HepG2 (cell line): ENCODE results near the gene HIPK2. TPM values are rescaled to one million over a fixed set of nuclear protein-coding genes. Genes with fewer than 3 reads are reported as not detected.

Experiments
- ATAC-seq: fragments of 200-7000 bp; cut with Tn5 transposase; 3 replicates; pipeline ENCODE4 v1.9.1; 2020; ENCODE audit warnings: mild to moderate bottlenecking, moderate library complexity
- BruUV-seq: library from RNA; stranded (reverse); fragments of 400-500 nt; replicated peaks from 2 replicates; lab custom pipeline; 2021; lab: Mats Ljungman, UMichigan
- CTCF ChIA-PET: fragments of 300-600 bp; formaldehyde crosslinking; extraction: SDS; loops from one replicate; lab custom pipeline; 2021; ENCODE audit warnings: low total read pairs, inconsistent platforms, low intra/inter-chr PET ratio; lab: Yijun Ruan, JAX
- POLR2A ChIA-PET: fragments of 350-600 bp; sonication (Branson Sonifier 250); formaldehyde crosslinking; loops from one replicate; lab custom pipeline; 2020; ENCODE audit warnings: antibody characterized with exemption, inconsistent platforms; lab: Yijun Ruan, JAX
- DNase-seq: peaks from one replicate; pipeline ENCODE4 v3.0.0-alpha.2; 2015; ENCODE audit warnings: low spot score
- FAIRE-seq: peaks from 3 replicates; lab custom pipeline; 2011; peaks lifted over from hg19 to GRCh38; lab: Jason Lieb, UNC
- H2AFZ ChIP-seq: one replicate; pipeline ENCODE4 v1.6.1; 2011; ENCODE audit warnings: low read length, inconsistent platforms
- H3K27ac ChIP-seq: fragments of 300-600 bp; 3 replicates; pipeline ENCODE4 v1.8.0; 2011; ENCODE audit warnings: mixed run types, mild to moderate bottlenecking, mixed read lengths, low read length, inconsistent platforms; ENCODE audit not compliant: insufficient read depth; ENCODE audit errors: extremely low read length
- H3K27me3 ChIP-seq, 2 experiments: fragments of 200-600 bp in 1 of 2; 2 replicates in 1 of 2; 3 replicates in 1 of 2; pipeline versions ENCODE4 v1.6.0 to v1.8.0; 2011; ENCODE audit warnings: low read length in 2 of 2, mild to moderate bottlenecking in 2 of 2, moderate library complexity in 2 of 2, inconsistent platforms in 1 of 2; ENCODE audit not compliant: insufficient read depth in 2 of 2, control insufficient read depth in 1 of 2
- H3K36me3 ChIP-seq, 2 experiments: fragments of 200-600 bp in 1 of 2; replicated peaks in 1 of 2; 2 replicates in 1 of 2; 3 replicates in 1 of 2; pipeline versions ENCODE4 v1.5.1 to v1.8.0; 2011; ENCODE audit warnings: low read length in 2 of 2, inconsistent platforms in 1 of 2; ENCODE audit not compliant: insufficient read depth in 2 of 2, control insufficient read depth in 1 of 2
- H3K4me1 ChIP-seq: 2 replicates; pipeline ENCODE4 v1.5.1; 2012; ENCODE audit warnings: low read length, inconsistent platforms; ENCODE audit not compliant: insufficient read depth
- H3K4me2 ChIP-seq: 2 replicates; pipeline ENCODE4 v1.6.0; 2011; ENCODE audit warnings: low read depth, low read length, inconsistent platforms
- H3K4me3 ChIP-seq, 3 experiments: fragments of 200-600 bp in 1 of 3; sonication (generic), shearing (Covaris generic) in 1 of 3; replicated peaks in 1 of 3; 2 replicates each; pipeline ENCODE4 v1.5.1; 2011 to 2016; ENCODE audit warnings: low read length in 3 of 3, inconsistent platforms in 2 of 3, low read depth in 2 of 3, mild to moderate bottlenecking in 2 of 3, control low read depth in 1 of 3, mixed read lengths in 1 of 3; ENCODE audit not compliant: insufficient read depth in 1 of 3
- H3K79me2 ChIP-seq: one replicate; pipeline ENCODE4 v1.6.1; 2011; ENCODE audit warnings: low read length, inconsistent platforms; ENCODE audit not compliant: insufficient read depth
- H3K9ac ChIP-seq: 2 replicates; pipeline ENCODE4 v1.6.0; 2011; ENCODE audit warnings: mild to moderate bottlenecking, low read depth, low read length, inconsistent platforms; ENCODE audit not compliant: insufficient read depth
- H3K9me3 ChIP-seq: 2 replicates; pipeline ENCODE4 v1.5.1; 2012; ENCODE audit warnings: mild to moderate bottlenecking, low read length
- H4K20me1 ChIP-seq: 2 replicates; pipeline ENCODE4 v1.6.0; 2011; ENCODE audit warnings: inconsistent platforms, mild to moderate bottlenecking, low read length, moderate library complexity; ENCODE audit not compliant: insufficient read depth
- FOSL1 ChIP-seq: sonication (generic); formaldehyde crosslinking; IDR thresholded peaks from 2 replicates; pipeline ENCODE4 v1.9.0; 2021; ENCODE audit warnings: missing genetic modification reagents, borderline replicate concordance
- FOSL2 ChIP-seq: sonication (generic); formaldehyde crosslinking; IDR thresholded peaks from 2 replicates; pipeline ENCODE4 v1.4.0; 2020; ENCODE audit warnings: missing genetic modification reagents
- HDAC1 ChIP-seq: sonication (generic); formaldehyde crosslinking; IDR thresholded peaks from 2 replicates; pipeline ENCODE4 v1.5.1; 2020; ENCODE audit warnings: mild to moderate bottlenecking, missing genetic modification reagents
- IRF2 ChIP-seq: IDR thresholded peaks from 2 replicates; pipeline ENCODE4 v1.6.1; 2018; ENCODE audit warnings: missing genetic modification reagents, missing compliant biosample characterization
- KDM2A ChIP-seq: sonication (generic); formaldehyde crosslinking; IDR thresholded peaks from 2 replicates; pipeline ENCODE4 v1.4.0; 2020; ENCODE audit warnings: low read depth, missing genetic modification reagents, borderline replicate concordance
- MZF1 ChIP-seq: sonication (generic); formaldehyde crosslinking; IDR thresholded peaks from 2 replicates; pipeline ENCODE4 v1.8.1; 2023; ENCODE audit warnings: mild to moderate bottlenecking, missing genetic modification reagents, borderline replicate concordance
- NCOA2 ChIP-seq: sonication (generic); formaldehyde crosslinking; IDR thresholded peaks from 2 replicates; pipeline ENCODE4 v1.8.0; 2022; ENCODE audit warnings: inconsistent platforms
- RBM22 ChIP-seq: fragments of 200-400 bp; formaldehyde crosslinking; optimal IDR thresholded peaks from 2 replicates; pipeline ENCODE3; 2017; ENCODE audit warnings: mild to moderate bottlenecking, low read length, moderate library complexity
- ZNF367 ChIP-seq: sonication (generic); formaldehyde crosslinking; IDR thresholded peaks from 2 replicates; pipeline ENCODE4 v1.4.0; 2020; ENCODE audit warnings: missing genetic modification reagents, borderline replicate concordance
- ZNF414 ChIP-seq: sonication (generic); formaldehyde crosslinking; IDR thresholded peaks from 2 replicates; pipeline ENCODE4 v1.5.0; 2020; ENCODE audit warnings: missing genetic modification reagents
- WGBS: methylation state at CpG from one replicate; pipeline ENCODE4 v1.1.6; 2017; ENCODE audit warnings: low lambda C conversion rate; 5-methylcytosine and 5-hydroxymethylcytosine counted together
- in situ Hi-C: cut with HindIII; loops from 2 replicates; pipeline ENCODE4 v1.10.0; 2017; ENCODE audit warnings: low pct_unique_long_range_greater_than_20kb; ENCODE audit not compliant: extremely low pct_ligation_motif_present
- intact Hi-C: fragments of 100-400 bp; cut with micrococcal nuclease; formaldehyde crosslinking; loops from one replicate; pipeline ENCODE4 v1.10.0; 2022; ENCODE audit not compliant: unreplicated experiment
- polyA plus RNA-seq, 8 experiments: library from polyadenylated mRNA; depleted of rRNA in 3 of 8; stranded (reverse) in 7 of 8; unstranded in 1 of 8; fragments of >200 nt; fragmentation: Illumina TruSeq in 4 of 8; extraction: Trizol in 4 of 8; gene quantifications; 2 replicates each; pipeline versions ENCODE4 v1.2.1 to v1.2.3, GENCODE V29; 2011 to 2016; ENCODE audit warnings: low read depth in 4 of 8, missing spikeins in 1 of 8, mixed read lengths in 1 of 8; ENCODE audit not compliant: insufficient read depth in 1 of 8
- total RNA-seq, 5 experiments: library from RNA; depleted of rRNA; stranded (reverse); fragments of >200 nt; fragmentation: Illumina TruSeq; extraction: Trizol; gene quantifications; 2 replicates each; pipeline ENCODE4 v1.2.3, GENCODE V29; 2016; ENCODE audit warnings: low read depth in 1 of 5
- TF ChIP-seq, protein P1 (sequence below), 2 experiments: sonication (generic) in 1 of 2; formaldehyde crosslinking in 1 of 2; IDR thresholded peaks; 2 replicates each; pipeline versions ENCODE4 v1.5.1 to v1.6.1; 2011 to 2020; ENCODE audit warnings: borderline replicate concordance in 1 of 2, low read depth in 1 of 2, low read length in 1 of 2, mild to moderate bottlenecking in 1 of 2, missing genetic modification reagents in 1 of 2, moderate library complexity in 1 of 2

HIPK2 gene
- total and polyA plus RNA-seq, 2 of the 13 experiments (the other 11 are each of a cell fraction or from before 2014, with no cell fraction given): 14.4 to 20.2 TPM

GRCh38 chr7:139691253-139691781 lies 86.5 kb downstream of the HIPK2 start (continued):
- TF ChIP-seq IRF2 (no peak), ZNF414 (CRISPR knock-in tag) (no peak), MZF1 (CRISPR knock-in tag) (no peak), NCOA2 (CRISPR knock-in tag) (no peak), KDM2A (CRISPR knock-in tag) (no peak), HDAC1 (no peak)
- TF ChIP-seq, protein P1, sequence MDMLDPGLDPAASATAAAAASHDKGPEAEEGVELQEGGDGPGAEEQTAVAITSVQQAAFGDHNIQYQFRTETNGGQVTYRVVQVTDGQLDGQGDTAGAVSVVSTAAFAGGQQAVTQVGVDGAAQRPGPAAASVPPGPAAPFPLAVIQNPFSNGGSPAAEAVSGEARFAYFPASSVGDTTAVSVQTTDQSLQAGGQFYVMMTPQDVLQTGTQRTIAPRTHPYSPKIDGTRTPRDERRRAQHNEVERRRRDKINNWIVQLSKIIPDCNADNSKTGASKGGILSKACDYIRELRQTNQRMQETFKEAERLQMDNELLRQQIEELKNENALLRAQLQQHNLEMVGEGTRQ (IDR thresholded peaks at IDR 0.05; ENCODE audit: low read depth, low read length): no peak
- TF ChIP-seq, protein P1 (CRISPR knock-in tag; IDR thresholded peaks at IDR 0.05; ENCODE audit: borderline replicate concordance): no peak

DNA sequence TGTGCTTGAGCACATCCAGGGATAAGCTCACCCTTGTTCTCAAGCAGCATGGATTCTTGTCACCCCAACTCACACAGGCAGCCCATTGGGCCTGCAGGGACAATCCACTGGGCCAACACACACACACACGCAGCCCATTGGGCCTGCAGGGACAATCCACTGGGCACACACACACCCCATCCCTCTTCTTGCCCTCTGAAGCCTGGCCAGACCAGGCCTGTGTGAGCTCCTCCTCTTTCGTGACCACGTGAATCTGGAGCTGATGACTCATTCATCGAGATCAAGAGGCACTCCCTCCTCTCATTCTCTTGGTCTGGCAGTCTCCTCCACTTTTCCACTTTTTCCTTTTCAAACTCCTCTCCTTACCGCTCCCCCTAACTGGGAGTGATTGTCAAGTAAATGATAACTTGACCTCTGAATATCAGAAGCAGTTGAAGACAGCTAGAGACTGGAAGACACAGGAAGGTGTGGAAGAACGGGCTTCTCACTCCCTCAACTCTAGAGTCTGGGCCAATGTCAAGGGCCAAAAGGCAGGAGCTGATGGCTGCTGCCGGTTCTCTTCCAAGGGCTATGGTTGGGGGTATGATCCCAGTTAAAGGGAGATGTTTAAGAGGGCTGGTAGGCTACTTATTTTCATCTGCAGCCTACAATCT lies 89.7 kb downstream of the HIPK2 start:
- in situ Hi-C loops (no loop called here), intact Hi-C loops (no loop called here)
- Histone ChIP-seq H3K4me2 (no peak overlapping the region), H3K9ac (no peak overlapping the region), H3K27me3 (no peaks in the 10 kb centered on the region), H3K79me2 (peaks cover 16% of the 10 kb centered on the region), H3K36me3 (peaks cover 13 to 64% of the 10 kb centered on the region in 2 experiments; a peak in 4 of 5 replicates), H3K27ac (no peak overlapping the region), H3K9me3 (0 out of 2 replicates have a peak, but pooled peaks cover 8% of the 10 kb centered on the region), H3K4me3 (no peak overlapping the region), H2AFZ (no peak overlapping the region), H4K20me1 (no peaks in the 10 kb centered on the region), H3K4me1 (peaks cover 21% of the 10 kb centered on the region)
- 0 out of 2 replicates have a peak, but pooled peaks have one; percentile 11 for TF ChIP-seq FOSL2 (CRISPR knock-in tag)
- no peak for TF ChIP-seq ZNF367 (CRISPR knock-in tag)
- no peak for TF ChIP-seq FOSL1 (CRISPR knock-in tag)
- peak; percentile 47 for TF ChIP-seq RBM22
- TF ChIP-seq, protein P1 (IDR thresholded peaks at IDR 0.05; ENCODE audit: low read depth, low read length): no peak
- TF ChIP-seq, protein P1 (CRISPR knock-in tag; IDR thresholded peaks at IDR 0.05; ENCODE audit: borderline replicate concordance): no peak
- no peak for DNase-seq
- ATAC-seq: no peak
- ChIA-PET CTCF (no interaction called here), POLR2A (no interaction called here)
- WGBS: 97% methylated on average over 6 of the region's 7 CpGs
- no peak for FAIRE-seq
- BruUV-seq: no TSS peak
